Keratinocyte (primary cell): Measurements from ENCODE around the gene ALS2. TPM values are rescaled to one million over a fixed set of nuclear protein-coding genes. Genes with fewer than 3 reads are reported as not detected.
A peak's percentile ranks its signal among the peaks of the same experiment; 100 is the strongest.

Experiments used
- DNase-seq: peaks from one replicate; pipeline ENCODE4 v3.0.0-alpha.2; 2011; ENCODE audit warnings: low read depth, missing footprints, low spot score
- FAIRE-seq: peaks from 2 replicates; lab custom pipeline; 2011; peaks lifted over from hg19 to GRCh38; lab: Jason Lieb, UNC
- H2AFZ ChIP-seq: 2 replicates; pipeline ENCODE4 v1.6.0; 2012; ENCODE audit warnings: low read length, control low read depth, inconsistent platforms; ENCODE audit not compliant: control insufficient read depth
- H3K27ac ChIP-seq: 2 replicates; pipeline ENCODE4 v1.5.1; 2011; ENCODE audit warnings: low read length; ENCODE audit not compliant: control insufficient read depth, insufficient read depth
- H3K27me3 ChIP-seq: 3 replicates; pipeline ENCODE4 v1.6.0; 2011; ENCODE audit warnings: low read length; ENCODE audit not compliant: control insufficient read depth, insufficient read depth; ENCODE audit errors: extremely low read depth
- H3K36me3 ChIP-seq, 2 experiments: 2 replicates in 1 of 2; 3 replicates in 1 of 2; pipeline ENCODE4 v1.5.1; 2011; ENCODE audit warnings: low read length in 2 of 2, mild to moderate bottlenecking in 1 of 2; ENCODE audit not compliant: control insufficient read depth in 2 of 2, insufficient read depth in 2 of 2; ENCODE audit errors: extremely low read depth in 1 of 2
- H3K4me1 ChIP-seq: 3 replicates; pipeline ENCODE4 v1.5.1; 2011; ENCODE audit warnings: low read length; ENCODE audit not compliant: control insufficient read depth, insufficient read depth; ENCODE audit errors: extremely low read depth
- H3K4me2 ChIP-seq: 3 replicates; pipeline ENCODE4 v1.6.0; 2011; ENCODE audit warnings: low read depth, low read length; ENCODE audit not compliant: control insufficient read depth, insufficient read depth; ENCODE audit errors: extremely low read depth
- H3K4me3 ChIP-seq, 3 experiments: fragments of 200-600 bp in 1 of 3; sonication (generic) in 1 of 3; 2 replicates in 2 of 3; 3 replicates in 1 of 3; pipeline ENCODE4 v1.5.1; 2011 to 2016; ENCODE audit warnings: low read length in 3 of 3, mild to moderate bottlenecking in 3 of 3, control low read depth in 2 of 3, inconsistent platforms in 1 of 3, low read depth in 1 of 3, mixed read lengths in 1 of 3, mixed run types in 1 of 3, moderate library complexity in 1 of 3; ENCODE audit not compliant: control insufficient read depth in 2 of 3, insufficient read depth in 2 of 3; ENCODE audit errors: extremely low read depth in 1 of 3
- H3K79me2 ChIP-seq: 2 replicates; pipeline ENCODE4 v1.6.0; 2012; ENCODE audit warnings: low read length; ENCODE audit not compliant: control insufficient read depth, insufficient read depth
- H3K9ac ChIP-seq: 3 replicates; pipeline ENCODE4 v1.6.0; 2011; ENCODE audit warnings: low read length; ENCODE audit not compliant: control insufficient read depth, insufficient read depth; ENCODE audit errors: extremely low read depth
- H3K9me1 ChIP-seq: 3 replicates; pipeline ENCODE4 v1.6.0; 2011; ENCODE audit warnings: low read length; ENCODE audit not compliant: control insufficient read depth, insufficient read depth; ENCODE audit errors: extremely low read depth
- H3K9me3 ChIP-seq: 2 replicates; pipeline ENCODE4 v1.5.1; 2012; ENCODE audit warnings: low read depth, low read length; ENCODE audit not compliant: control insufficient read depth
- H4K20me1 ChIP-seq: 3 replicates; pipeline ENCODE4 v1.6.0; 2011; ENCODE audit warnings: low read length; ENCODE audit not compliant: control insufficient read depth, insufficient read depth; ENCODE audit errors: extremely low read depth
- CTCF ChIP-seq, 3 experiments: IDR thresholded peaks in 1 of 3; conservative IDR thresholded peaks in 1 of 3; optimal IDR thresholded peaks in 1 of 3; 2 replicates in 2 of 3; 3 replicates in 1 of 3; pipeline versions ENCODE3 to v1.5.1; 2011; ENCODE audit warnings: low read length in 3 of 3, mild to moderate bottlenecking in 3 of 3, moderate library complexity in 2 of 3, control low read depth in 1 of 3, inconsistent platforms in 1 of 3; ENCODE audit not compliant: insufficient read depth in 2 of 3; ENCODE audit errors: extremely low read depth in 1 of 3
- EZH2 ChIP-seq: IDR thresholded peaks from one replicate; pipeline ENCODE4 v1.6.1; 2012; ENCODE audit warnings: inconsistent platforms, mild to moderate bottlenecking, low read length, moderate library complexity
- dilution Hi-C: fragments of 300-500 bp; cut with MboI; formaldehyde crosslinking; loops from one replicate; pipeline ENCODE4 v1.7.0; 2020; ENCODE audit warnings: low sequenced_read_pairs; ENCODE audit not compliant: extremely low pct_ligation_motif_present
- polyA plus RNA-seq, 5 experiments: library from polyadenylated mRNA; depleted of rRNA in 3 of 5; stranded (reverse) in 3 of 5; stranded (forward) in 1 of 5; unstranded in 1 of 5; fragments of >200 nt; gene quantifications; 1 replicate in 1 of 5; 2 replicates in 3 of 5; 3 replicates in 1 of 5; pipeline versions ENCODE4 v1.2.1 to v1.2.3, GENCODE V29; 2011 to 2012; ENCODE audit warnings: missing spikeins in 2 of 5, low read depth in 1 of 5, low replicate concordance in 1 of 5

ALS2 gene
- polyA plus RNA-seq, 1 donor (not counting 4 experiments of a cell fraction or from before 2014, with no cell fraction given), result 25.8 TPM

GRCh38 chr2:201777869-201778268 lies 2.9 kb downstream of the ALS2 start:
- peaks cover 0 to 3% of the 10 kb centered on the region in 2 experiments for H3K36me3 ChIP-seq
- H3K27ac ChIP-seq, result no peak overlapping the region
- peak overlapping the region; percentile 73 for H3K4me2 ChIP-seq
- H3K9ac ChIP-seq, result no peak overlapping the region
- H4K20me1 ChIP-seq, result peaks cover 2% of the 10 kb centered on the region
- dilution Hi-C loops, result no loop called here
- H3K4me1 ChIP-seq, result peaks cover 24% of the 10 kb centered on the region
- DNase-seq (no peak), FAIRE-seq (no peak)
- H3K4me3 ChIP-seq, result peak overlapping the region in 1 of 3 experiments; percentile 92
- H2AFZ ChIP-seq, result no peak overlapping the region
- H3K9me1 ChIP-seq, result peaks cover 2% of the 10 kb centered on the region
- peaks cover 74% of the 10 kb centered on the region for H3K79me2 ChIP-seq
- TF ChIP-seq CTCF (optimal IDR thresholded peaks at IDR 0.05 in 1 of 3, IDR thresholded peaks at IDR 0.05 in 1 of 3, conservative IDR thresholded peaks at IDR 0.05 in 1 of 3; ENCODE audit: extremely low read depth in 1 of 3, insufficient read depth in 2 of 3, low read length in 3 of 3) (no peak), EZH2 (no peak)
- H3K27me3 ChIP-seq, result no peaks in the 10 kb centered on the region
- no peaks in the 10 kb centered on the region for H3K9me3 ChIP-seq

- Histone ChIP-seq H3K36me3 (peaks cover 0 to 3% of the 10 kb centered on the region in 2 experiments), H3K27me3 (no peaks in the 10 kb centered on the region), H4K20me1 (peaks cover 2% of the 10 kb centered on the region), H3K4me1 (peaks cover 24% of the 10 kb centered on the region), H2AFZ (no peak overlapping the region), H3K9me3 (no peaks in the 10 kb centered on the region), H3K9me1 (peaks cover 2% of the 10 kb centered on the region), H3K4me3 (no peak overlapping the region), H3K79me2 (peaks cover 75% of the 10 kb centered on the region), H3K4me2 (peak overlapping the region; percentile 11), H3K27ac (no peak overlapping the region), H3K9ac (no peak overlapping the region)
- dilution Hi-C loops, result no loop called here
- DNase-seq, result no peak
- TF ChIP-seq EZH2, result no peak
- no peak for TF ChIP-seq CTCF (optimal IDR thresholded peaks at IDR 0.05 in 1 of 3, IDR thresholded peaks at IDR 0.05 in 1 of 3, conservative IDR thresholded peaks at IDR 0.05 in 1 of 3; ENCODE audit: extremely low read depth in 1 of 3, insufficient read depth in 2 of 3, low read length in 3 of 3)
- FAIRE-seq, result peak; percentile 43
Observed at GRCh38 chr2:201777043-201777442, 3.7 kb downstream of the ALS2 start.
